Activated T-helper 2 cell treated with anti-CD3 and anti-CD28 coated beads, Interferon-gamma antibody, Interleukin-2, Interleukin-4, amounts not matched to agents 10 μg/mL and 5 μg/mL and 100 μg/mL, durations not matched to agents 14 hours and 24 hours and 36 hours (primary cell): ENCODE measurements around the gene CHPF2. TPM values are rescaled to one million over a fixed set of nuclear protein-coding genes. Genes with fewer than 3 reads are reported as not detected.

Experiments
- DNase-seq: peaks from one replicate; pipeline ENCODE4 v3.0.0; 2021; ENCODE audit warnings: low spot score
- H3K27ac Mint-ChIP-seq: one replicate; pipeline ENCODE4 v1.8.0; 2021; ENCODE audit warnings: mixed read lengths
- H3K27me3 Mint-ChIP-seq: one replicate; pipeline ENCODE4 v1.8.0; 2021; ENCODE audit warnings: low read depth, mixed read lengths
- H3K36me3 Mint-ChIP-seq: one replicate; pipeline ENCODE4 v1.8.0; 2021; ENCODE audit warnings: low read depth, mixed read lengths
- H3K4me1 Mint-ChIP-seq: one replicate; pipeline ENCODE4 v1.8.0; 2021; ENCODE audit warnings: low read depth, mixed read lengths
- H3K4me3 Mint-ChIP-seq: one replicate; pipeline ENCODE4 v1.8.0; 2021; ENCODE audit warnings: low read depth, mild to moderate bottlenecking, moderate library complexity, mixed read lengths
- H3K9me3 Mint-ChIP-seq: one replicate; pipeline ENCODE4 v1.8.0; 2021; ENCODE audit warnings: mixed read lengths
- intact Hi-C: fragments of 100-400 bp; cut with micrococcal nuclease; formaldehyde crosslinking; loops from one replicate; pipeline ENCODE4 v1.15.1; 2023
- total RNA-seq: library from RNA; stranded (reverse); gene quantifications from 2 replicates; pipeline ENCODE4 v1.2.3, GENCODE V29; 2022

The CHPF2 gene
- total RNA-seq, 1 donor from 2014 or later: 46.0 TPM

DNA sequence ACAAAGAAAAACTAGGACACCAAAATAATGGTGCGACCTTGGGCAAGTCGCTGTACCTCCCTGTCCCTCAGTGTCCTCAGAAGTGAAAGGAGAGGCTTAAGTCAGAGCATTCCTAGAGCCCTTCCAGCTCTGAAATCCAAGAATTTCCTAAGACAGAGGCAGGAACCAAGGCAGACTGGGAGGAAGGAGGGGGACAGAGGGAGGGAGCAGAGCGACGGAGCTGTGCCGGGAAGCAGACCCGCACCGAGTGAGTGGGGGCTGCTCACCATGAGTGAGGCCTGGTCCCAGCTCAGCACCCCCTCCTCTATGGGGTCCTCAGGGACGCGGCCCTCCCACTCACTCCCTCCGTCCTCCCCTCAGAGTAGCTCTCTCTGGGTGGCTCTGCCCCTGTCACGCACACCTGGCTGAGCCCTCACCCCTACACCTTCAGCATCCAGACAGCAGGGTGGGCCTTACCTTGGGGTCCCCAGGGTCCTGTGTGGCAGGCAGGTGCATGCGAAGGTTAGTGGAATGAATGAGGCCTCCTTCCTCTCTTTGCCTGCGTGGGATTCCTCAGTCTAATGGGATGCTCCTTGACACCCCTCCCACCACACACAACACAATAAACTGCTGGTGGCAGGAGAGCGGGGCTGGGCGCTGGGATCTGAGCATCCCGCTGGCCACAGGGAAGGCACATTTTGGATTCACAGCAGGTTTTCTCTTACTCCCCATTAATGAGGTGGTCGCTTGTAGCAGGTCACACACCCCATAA, 20.9 kb downstream of the CHPF2 start:
- Mint-ChIP-seq H3K27ac (no peak overlapping the region), H3K9me3 (no peaks in the 10 kb centered on the region), H3K4me3 (no peak overlapping the region), H3K4me1 (peaks cover 5% of the 10 kb centered on the region), H3K27me3 (peaks cover 69% of the 10 kb centered on the region), H3K36me3 (no peaks in the 10 kb centered on the region)
- intact Hi-C loops: no loop called here
- no peak for DNase-seq

DNA sequence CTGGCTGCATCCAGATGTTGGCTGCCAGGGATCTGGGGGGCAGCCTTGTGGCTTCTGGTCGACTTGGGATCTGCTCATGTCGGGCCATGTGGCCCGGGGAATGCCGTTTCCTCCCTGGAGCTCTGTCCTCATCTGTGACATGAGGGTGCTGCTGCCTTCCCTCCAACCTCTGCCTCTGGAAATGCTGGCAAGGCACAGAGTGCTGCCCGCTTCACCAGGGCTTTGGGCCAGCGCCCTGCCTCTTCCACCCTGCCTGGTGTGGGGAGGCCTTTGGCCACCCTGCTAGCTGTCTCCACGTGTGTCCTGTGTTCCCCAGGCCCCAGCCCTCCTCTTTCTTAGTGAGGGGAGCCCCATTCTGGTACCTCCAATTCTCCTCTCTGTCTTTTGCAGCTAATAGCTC, 22.0 kb downstream of the CHPF2 start:
- intact Hi-C loops: no loop called here
- Mint-ChIP-seq H3K9me3 (no peaks in the 10 kb centered on the region), H3K4me3 (no peak overlapping the region), H3K27me3 (peaks cover 66% of the 10 kb centered on the region), H3K27ac (no peak overlapping the region), H3K4me1 (peaks cover under 1% of the 10 kb centered on the region), H3K36me3 (no peaks in the 10 kb centered on the region)
- no peak for DNase-seq

DNA sequence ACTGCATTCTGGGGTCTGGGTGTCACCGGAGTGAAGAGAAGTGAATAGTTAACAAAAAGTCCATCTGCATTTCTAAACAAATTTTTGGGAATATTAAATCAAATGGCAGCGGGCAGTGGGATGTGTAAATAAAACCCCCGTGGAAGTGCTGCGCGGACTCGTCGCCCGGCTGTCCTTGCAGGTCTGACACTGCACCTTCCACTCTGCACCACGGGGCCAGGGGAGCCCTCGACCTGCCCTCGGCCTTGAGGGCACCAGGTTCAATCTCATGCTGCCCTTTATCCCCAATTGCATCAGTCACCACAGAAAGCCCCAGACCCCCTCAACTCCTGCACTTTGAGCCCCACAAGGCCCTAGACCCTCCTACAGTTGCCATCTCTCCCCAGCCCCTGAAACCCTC, 22.6 kb downstream of the CHPF2 start:
- Mint-ChIP-seq H3K36me3 (no peaks in the 10 kb centered on the region), H3K27ac (no peak overlapping the region), H3K27me3 (peaks cover 62% of the 10 kb centered on the region), H3K9me3 (no peaks in the 10 kb centered on the region), H3K4me1 (no peaks in the 10 kb centered on the region), H3K4me3 (no peak overlapping the region)
- intact Hi-C loops: no loop called here
- DNase-seq: no peak

GRCh38 chr7:151255390-151255789, 23.1 kb downstream of the CHPF2 start:
- intact Hi-C loops: no loop called here
- Mint-ChIP-seq H3K27me3 (peaks cover 59% of the 10 kb centered on the region), H3K9me3 (no peaks in the 10 kb centered on the region), H3K36me3 (no peaks in the 10 kb centered on the region), H3K4me3 (no peak overlapping the region), H3K4me1 (no peaks in the 10 kb centered on the region), H3K27ac (no peak overlapping the region)
- DNase-seq: no peak

- intact Hi-C loops: no loop called here
- DNase-seq: no peak
- peaks cover 49% of the 10 kb centered on the region for H3K27me3 Mint-ChIP-seq
- H3K27ac Mint-ChIP-seq: no peak overlapping the region
- H3K4me1 Mint-ChIP-seq: no peaks in the 10 kb centered on the region
- H3K4me3 Mint-ChIP-seq: no peak overlapping the region
- H3K9me3 Mint-ChIP-seq: no peaks in the 10 kb centered on the region
- no peaks in the 10 kb centered on the region for H3K36me3 Mint-ChIP-seq
Observed at GRCh38 chr7:151256410-151257045, 24.2 kb downstream of the CHPF2 start.

DNA sequence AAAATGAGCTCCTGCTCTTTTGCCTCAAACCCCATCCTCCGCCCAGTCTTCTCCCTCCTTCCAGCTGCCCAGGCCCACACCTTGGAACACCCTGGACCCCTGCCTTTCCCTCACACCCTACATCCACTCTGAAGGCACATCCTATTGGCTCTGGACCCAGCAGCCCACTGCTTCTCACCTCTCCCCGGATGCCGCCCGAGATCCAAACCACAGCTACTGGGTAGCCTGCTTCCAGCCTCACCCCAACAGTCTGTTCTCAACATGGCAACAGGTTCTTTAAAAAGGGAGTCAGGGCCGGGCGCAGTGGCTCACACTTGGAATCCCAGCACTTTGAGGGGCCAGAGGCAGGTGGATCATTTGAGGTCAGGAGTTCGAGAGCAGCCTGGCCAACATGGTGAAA, 25.7 kb downstream of the CHPF2 start:
- Mint-ChIP-seq H3K4me1 (no peaks in the 10 kb centered on the region), H3K27me3 (peaks cover 40% of the 10 kb centered on the region), H3K4me3 (no peak overlapping the region), H3K36me3 (no peaks in the 10 kb centered on the region), H3K9me3 (no peaks in the 10 kb centered on the region), H3K27ac (no peak overlapping the region)
- no peak for DNase-seq
- intact Hi-C loops: no loop called here

DNA sequence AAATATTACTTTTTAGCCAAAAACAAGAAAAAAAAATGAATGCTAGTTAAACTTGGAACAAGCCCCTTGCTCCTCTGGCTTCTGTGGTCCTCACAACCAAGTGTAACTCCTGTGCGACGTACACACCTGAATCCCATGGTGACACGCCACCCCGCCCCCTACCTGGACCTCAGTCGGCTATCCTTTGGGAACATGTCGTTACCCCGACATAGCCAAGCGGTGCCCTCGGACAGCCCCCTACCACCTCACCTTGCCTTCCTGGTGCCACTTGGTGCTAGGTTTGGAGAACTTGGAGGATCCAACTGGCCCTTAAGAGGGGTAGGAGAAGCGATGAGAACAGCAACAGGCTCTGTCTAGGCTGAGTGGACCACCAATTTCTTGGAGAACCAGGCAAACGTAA, 28.2 kb downstream of the CHPF2 start:
- Mint-ChIP-seq H3K4me1 (no peaks in the 10 kb centered on the region), H3K27me3 (peaks cover 16% of the 10 kb centered on the region), H3K9me3 (no peaks in the 10 kb centered on the region), H3K4me3 (no peak overlapping the region), H3K36me3 (no peaks in the 10 kb centered on the region), H3K27ac (no peak overlapping the region)
- intact Hi-C loops: no loop called here
- no peak for DNase-seq

GRCh38 chr7:151260883-151261282, 28.6 kb downstream of the CHPF2 start:
- intact Hi-C loops: no loop called here
- H3K9me3 Mint-ChIP-seq: no peaks in the 10 kb centered on the region
- no peak overlapping the region for H3K27ac Mint-ChIP-seq
- peaks cover 13% of the 10 kb centered on the region for H3K27me3 Mint-ChIP-seq
- no peaks in the 10 kb centered on the region for H3K36me3 Mint-ChIP-seq
- no peaks in the 10 kb centered on the region for H3K4me1 Mint-ChIP-seq
- no peak for DNase-seq
- H3K4me3 Mint-ChIP-seq: no peak overlapping the region

DNA sequence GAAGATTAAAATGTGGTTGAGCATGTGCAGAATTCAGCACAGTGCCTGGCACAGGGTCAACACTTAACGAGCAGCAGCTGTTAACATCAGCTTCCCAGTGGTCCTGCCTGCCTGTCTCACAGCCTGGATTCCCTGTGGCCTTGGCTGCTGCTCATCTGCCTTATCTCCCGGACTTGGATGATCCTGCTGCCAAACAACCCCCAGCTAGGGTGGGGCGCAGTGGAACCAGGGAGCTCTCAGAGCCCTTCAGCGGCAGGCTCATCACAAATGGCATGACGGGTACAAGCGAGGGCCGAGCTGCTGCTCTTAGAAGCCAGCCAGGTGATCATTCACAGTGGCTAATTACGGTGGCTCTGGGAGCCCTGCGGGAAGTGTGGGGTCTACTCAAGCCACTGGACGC, 29.2 kb downstream of the CHPF2 start:
- Mint-ChIP-seq H3K4me3 (no peak overlapping the region), H3K9me3 (no peaks in the 10 kb centered on the region), H3K27me3 (peaks cover 13% of the 10 kb centered on the region), H3K27ac (no peak overlapping the region), H3K4me1 (no peaks in the 10 kb centered on the region), H3K36me3 (no peaks in the 10 kb centered on the region)
- no peak for DNase-seq
- intact Hi-C loops: no loop called here

GRCh38 chr7:151264615-151265014, 32.3 kb downstream of the CHPF2 start:
- H3K4me3 Mint-ChIP-seq: no peak overlapping the region
- no peak overlapping the region for H3K27ac Mint-ChIP-seq
- peaks cover 2% of the 10 kb centered on the region for H3K27me3 Mint-ChIP-seq
- DNase-seq: no peak
- H3K4me1 Mint-ChIP-seq: no peaks in the 10 kb centered on the region
- intact Hi-C loops: no loop called here
- H3K9me3 Mint-ChIP-seq: no peaks in the 10 kb centered on the region
- H3K36me3 Mint-ChIP-seq: no peaks in the 10 kb centered on the region

GRCh38 chr7:151265351-151265931, 33.2 kb downstream of the CHPF2 start:
- Mint-ChIP-seq H3K4me3 (no peak overlapping the region), H3K27me3 (no peaks in the 10 kb centered on the region), H3K36me3 (no peaks in the 10 kb centered on the region), H3K9me3 (no peaks in the 10 kb centered on the region), H3K4me1 (no peaks in the 10 kb centered on the region), H3K27ac (no peak overlapping the region)
- DNase-seq: no peak
- intact Hi-C loops: no loop called here

DNA sequence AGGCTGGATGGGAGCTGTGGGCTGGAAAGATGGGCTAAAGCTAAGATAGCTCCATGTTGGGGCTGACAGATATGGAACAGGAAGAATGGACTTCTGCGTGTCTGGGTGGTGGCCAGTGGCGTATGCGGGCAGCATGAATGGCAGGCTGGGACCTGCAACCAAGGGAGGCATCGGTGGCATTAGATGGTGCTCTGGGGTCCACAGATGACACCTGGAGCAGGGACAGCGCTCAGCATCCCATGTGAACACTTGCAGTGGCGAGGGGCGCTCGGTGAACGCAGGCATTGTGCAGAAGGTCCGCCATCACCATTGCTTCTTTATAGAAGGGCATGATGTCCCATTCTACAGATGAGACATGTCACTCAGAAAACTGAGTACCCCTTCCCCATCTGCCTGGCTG, 37.2 kb downstream of the CHPF2 start:
- H3K27ac Mint-ChIP-seq: no peak overlapping the region
- peaks cover under 1% of the 10 kb centered on the region for H3K27me3 Mint-ChIP-seq
- intact Hi-C loops: no loop called here
- DNase-seq: no peak
- no peak overlapping the region for H3K4me3 Mint-ChIP-seq
- peaks cover 5% of the 10 kb centered on the region for H3K4me1 Mint-ChIP-seq
- H3K9me3 Mint-ChIP-seq: no peaks in the 10 kb centered on the region
- H3K36me3 Mint-ChIP-seq: no peaks in the 10 kb centered on the region

GRCh38 chr7:151271699-151272355, 39.5 kb downstream of the CHPF2 start:
- intact Hi-C loops: no loop called here
- H3K36me3 Mint-ChIP-seq: no peaks in the 10 kb centered on the region
- H3K4me3 Mint-ChIP-seq: no peak overlapping the region
- H3K27ac Mint-ChIP-seq: no peak overlapping the region
- no peaks in the 10 kb centered on the region for H3K9me3 Mint-ChIP-seq
- DNase-seq: no peak
- peaks cover 3% of the 10 kb centered on the region for H3K27me3 Mint-ChIP-seq
- peaks cover 10% of the 10 kb centered on the region for H3K4me1 Mint-ChIP-seq
